ENCODE data around the gene PLIN5.

Gene PLIN5

DNA sequence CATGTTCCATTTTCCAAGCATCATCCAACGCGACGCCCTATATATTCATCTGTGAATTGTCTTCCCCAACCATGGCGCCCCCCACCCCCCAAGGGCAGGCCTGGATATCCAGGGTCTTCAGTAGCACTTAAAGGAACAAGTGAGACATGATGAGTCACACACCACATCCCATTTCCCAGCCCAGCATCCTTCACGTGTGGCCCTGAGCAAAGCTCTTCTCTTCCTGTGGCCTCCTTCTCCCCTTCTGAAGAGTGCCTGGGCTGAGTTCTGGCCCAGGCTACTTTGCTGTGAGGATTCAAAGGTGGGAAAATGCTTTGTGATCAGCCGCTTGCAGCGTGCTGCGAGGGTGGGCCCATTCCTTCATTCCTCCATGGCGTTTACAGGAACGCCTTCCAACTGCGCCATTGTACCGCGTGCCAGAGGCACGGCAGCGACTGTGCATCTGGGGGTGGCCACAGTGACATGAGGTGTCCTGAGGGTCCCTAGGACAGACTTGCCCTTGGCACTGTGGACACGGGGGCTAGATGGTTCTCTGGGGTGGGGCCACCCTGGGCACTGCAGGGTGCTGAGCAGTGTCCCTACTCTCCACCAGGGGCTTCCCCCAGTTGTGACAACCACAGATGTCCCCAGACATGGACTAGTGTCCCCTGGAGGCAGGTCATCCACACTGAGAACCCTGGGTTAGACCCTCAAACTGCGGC, 28.4 kb downstream of the PLIN5 start:
- H3K36me3 ChIP-seq (ENCODE audit: control insufficient read depth in 1 of 2, insufficient read depth in 2 of 2, low read length in 2 of 2), result peaks cover 0 to 66% of the 10 kb centered on the region in 2 donors
- no peak overlapping the region for H3K4me3 ChIP-seq (ENCODE audit: low read depth in 1 of 2, low read length in 2 of 2)
- H3K27ac ChIP-seq (ENCODE audit: low read length), result no peak overlapping the region
- peaks cover 0 to 45% of the 10 kb centered on the region in 2 donors for H3K4me1 ChIP-seq (ENCODE audit: control insufficient read depth in 1 of 2, insufficient read depth in 2 of 2, low read length in 2 of 2)
- no peaks in the 10 kb centered on the region for H3K9me3 ChIP-seq (ENCODE audit: control insufficient read depth in 1 of 2, low read length in 2 of 2)
- H3K27me3 ChIP-seq (ENCODE audit: low read depth, low read length), result no peaks in the 10 kb centered on the region

DNA sequence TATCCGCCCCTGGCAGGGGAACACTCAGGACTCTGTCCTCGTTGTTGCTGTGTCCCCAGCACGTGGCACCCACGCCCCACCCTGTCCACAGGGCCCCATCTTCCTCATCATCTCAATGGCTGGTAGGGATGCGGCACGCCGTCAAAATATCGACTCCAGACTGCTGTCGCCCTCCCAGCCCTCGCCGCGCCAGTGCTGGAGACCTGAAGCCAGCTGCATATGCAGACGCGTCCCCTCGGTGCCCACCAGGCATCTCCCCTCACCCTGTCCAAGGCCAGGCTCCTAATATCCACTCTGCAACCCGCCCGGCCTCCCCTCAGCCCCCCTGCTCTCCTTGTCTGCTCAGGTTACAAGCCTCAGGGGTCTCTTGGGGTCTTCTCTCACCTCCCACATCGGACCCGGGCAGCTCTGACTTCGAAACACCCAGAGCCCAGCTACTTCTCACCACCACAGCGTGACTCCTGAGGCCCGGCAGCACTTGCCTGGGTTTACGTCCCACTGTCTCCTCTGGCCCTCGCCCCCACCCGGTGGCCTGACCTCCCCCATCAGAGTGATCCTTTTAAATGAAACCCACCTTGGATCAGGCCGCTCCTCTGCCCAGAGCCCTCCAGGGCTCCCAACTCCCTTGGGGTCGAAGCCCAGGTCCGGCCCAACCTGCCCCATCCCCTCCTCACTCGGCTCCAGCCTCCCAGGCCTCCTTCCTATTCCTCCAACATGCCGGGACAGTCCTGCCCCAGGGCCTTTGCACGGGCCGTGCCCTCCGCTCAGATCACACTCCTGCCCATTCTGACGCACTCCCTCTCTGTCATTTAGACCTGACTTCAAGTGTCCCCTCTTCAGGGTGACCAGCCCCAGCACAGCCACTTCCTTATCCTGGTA, 29.2 kb downstream of the PLIN5 start:
- Histone ChIP-seq H3K27me3 (ENCODE audit: low read depth, low read length) (no peaks in the 10 kb centered on the region), H3K9me3 (ENCODE audit: control insufficient read depth in 1 of 2, low read length in 2 of 2) (no peaks in the 10 kb centered on the region), H3K36me3 (ENCODE audit: control insufficient read depth in 1 of 2, insufficient read depth in 2 of 2, low read length in 2 of 2) (peaks cover 0 to 69% of the 10 kb centered on the region in 2 donors), H3K27ac (ENCODE audit: low read length) (no peak overlapping the region), H3K4me1 (ENCODE audit: control insufficient read depth in 1 of 2, insufficient read depth in 2 of 2, low read length in 2 of 2) (peaks cover 0 to 39% of the 10 kb centered on the region in 2 donors), H3K4me3 (ENCODE audit: low read depth in 1 of 2, low read length in 2 of 2) (no peak overlapping the region)

DNA sequence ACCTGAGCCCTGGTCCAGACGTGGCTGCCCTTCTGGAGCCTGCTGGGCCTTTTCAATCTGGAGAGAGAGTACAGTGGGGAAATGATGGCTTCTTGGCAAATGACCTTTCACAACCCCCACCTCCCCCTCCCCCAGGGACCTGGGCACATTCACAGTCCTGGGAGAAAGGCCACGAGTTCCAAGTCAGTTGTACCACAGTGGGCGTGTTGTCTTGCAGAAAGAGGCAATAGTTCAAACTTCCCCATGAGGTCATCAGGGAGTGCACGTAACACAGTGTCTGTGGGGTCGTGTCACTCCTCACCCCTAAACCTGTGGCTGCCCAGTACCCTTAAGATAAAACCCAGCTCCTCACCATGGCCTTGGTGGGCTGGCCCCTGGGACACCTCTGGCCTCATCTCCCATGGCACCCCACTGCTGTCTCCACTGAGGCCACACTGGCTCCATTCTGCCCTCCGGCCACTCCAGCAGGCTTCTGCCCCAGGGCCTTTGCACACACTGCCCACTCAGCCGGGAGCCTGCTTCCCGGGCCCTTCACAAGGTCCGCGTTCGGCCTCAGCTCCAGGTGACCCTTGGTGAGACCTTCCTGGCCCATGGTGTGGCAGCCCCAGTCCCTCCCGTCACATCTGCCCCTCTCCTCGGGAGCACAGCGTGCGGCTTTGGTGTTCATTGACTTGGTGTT, 30.0 kb downstream of the PLIN5 start:
- Histone ChIP-seq H3K4me3 (ENCODE audit: low read depth in 1 of 2, low read length in 2 of 2) (no peak overlapping the region), H3K27me3 (ENCODE audit: low read depth, low read length) (no peaks in the 10 kb centered on the region), H3K27ac (ENCODE audit: low read length) (no peak overlapping the region), H3K36me3 (ENCODE audit: control insufficient read depth in 1 of 2, insufficient read depth in 2 of 2, low read length in 2 of 2) (peaks cover 0 to 65% of the 10 kb centered on the region in 2 donors), H3K4me1 (ENCODE audit: control insufficient read depth in 1 of 2, insufficient read depth in 2 of 2, low read length in 2 of 2) (peaks cover 0 to 38% of the 10 kb centered on the region in 2 donors), H3K9me3 (ENCODE audit: control insufficient read depth in 1 of 2, low read length in 2 of 2) (no peaks in the 10 kb centered on the region)

DNA sequence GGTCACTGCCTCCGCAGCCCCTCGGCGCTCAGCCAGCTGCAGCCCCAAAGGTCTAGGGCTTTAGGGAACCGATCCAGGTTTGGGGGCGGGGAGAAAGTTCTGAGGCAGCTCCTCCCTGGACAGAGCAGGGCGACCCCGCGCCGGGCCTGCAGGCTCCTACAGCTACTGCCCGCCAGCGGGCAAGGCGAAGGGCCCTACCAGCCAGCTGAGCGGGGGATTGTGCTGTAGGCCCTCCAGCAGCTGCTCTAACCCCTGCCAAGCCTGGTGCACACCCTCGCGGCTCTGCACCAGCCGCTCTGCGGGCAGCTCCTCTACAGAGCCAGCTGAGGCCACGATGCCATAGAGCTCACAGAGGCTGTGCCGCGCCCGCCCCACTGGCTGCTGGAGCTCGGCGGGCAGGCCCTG, 30.7 kb downstream of the PLIN5 start:
- H3K36me3 ChIP-seq (ENCODE audit: control insufficient read depth in 1 of 2, insufficient read depth in 2 of 2, low read length in 2 of 2), result peaks cover 0 to 65% of the 10 kb centered on the region in 2 donors
- no peaks in the 10 kb centered on the region for H3K27me3 ChIP-seq (ENCODE audit: low read depth, low read length)
- H3K27ac ChIP-seq (ENCODE audit: low read length), result no peak overlapping the region
- no peaks in the 10 kb centered on the region for H3K9me3 ChIP-seq (ENCODE audit: control insufficient read depth in 1 of 2, low read length in 2 of 2)
- peaks cover 0 to 35% of the 10 kb centered on the region in 2 donors for H3K4me1 ChIP-seq (ENCODE audit: control insufficient read depth in 1 of 2, insufficient read depth in 2 of 2, low read length in 2 of 2)
- H3K4me3 ChIP-seq (ENCODE audit: low read depth in 1 of 2, low read length in 2 of 2), result no peak overlapping the region

GRCh38 chr19:4503825-4504170, 31.2 kb downstream of the PLIN5 start:
- Histone ChIP-seq H3K27ac (ENCODE audit: low read length) (no peak overlapping the region), H3K27me3 (ENCODE audit: low read depth, low read length) (no peaks in the 10 kb centered on the region), H3K9me3 (ENCODE audit: control insufficient read depth in 1 of 2, low read length in 2 of 2) (no peaks in the 10 kb centered on the region), H3K4me1 (ENCODE audit: control insufficient read depth in 1 of 2, insufficient read depth in 2 of 2, low read length in 2 of 2) (peaks cover 0 to 35% of the 10 kb centered on the region in 2 donors), H3K36me3 (ENCODE audit: control insufficient read depth in 1 of 2, insufficient read depth in 2 of 2, low read length in 2 of 2) (peaks cover 0 to 66% of the 10 kb centered on the region in 2 donors), H3K4me3 (ENCODE audit: low read depth in 1 of 2, low read length in 2 of 2) (no peak overlapping the region)

DNA sequence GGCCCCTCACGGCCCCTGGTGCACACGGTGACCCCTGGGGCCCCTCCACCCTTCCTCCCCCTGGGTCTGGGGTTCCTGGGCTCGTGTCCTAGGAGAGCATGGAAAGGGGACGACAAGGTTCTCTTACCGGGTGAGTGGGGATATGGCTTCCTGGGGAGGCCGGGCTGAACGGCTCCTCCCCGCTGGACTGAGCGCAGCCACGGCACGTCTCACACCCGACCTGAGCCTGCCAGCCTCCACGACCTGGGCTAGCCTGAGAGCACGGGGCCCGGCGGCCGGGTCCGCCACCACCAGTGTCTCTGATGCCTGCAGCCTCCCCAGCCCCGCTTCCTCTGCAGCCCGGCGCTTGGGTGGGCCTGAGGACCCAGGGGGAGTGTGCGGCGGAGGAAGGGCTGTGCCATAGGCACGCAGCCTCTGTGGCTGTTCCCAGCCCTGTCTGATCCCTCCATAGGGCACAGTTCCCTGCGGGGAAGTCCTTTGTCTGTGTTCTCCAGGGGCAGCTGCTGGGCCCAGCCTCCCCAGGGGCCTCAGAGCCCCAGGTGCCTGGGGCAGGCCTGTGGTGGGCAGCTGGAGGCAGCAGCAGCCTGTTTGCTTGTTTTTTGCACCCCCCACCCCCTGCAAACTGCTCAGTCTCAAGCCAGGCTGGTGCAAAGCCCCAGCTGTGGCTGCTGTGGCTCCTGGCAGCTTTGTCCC, 31.7 kb downstream of the PLIN5 start:
- H3K27ac ChIP-seq (ENCODE audit: low read length), result no peak overlapping the region
- no peaks in the 10 kb centered on the region for H3K9me3 ChIP-seq (ENCODE audit: control insufficient read depth in 1 of 2, low read length in 2 of 2)
- H3K4me3 ChIP-seq (ENCODE audit: low read depth in 1 of 2, low read length in 2 of 2), result no peak overlapping the region
- H3K36me3 ChIP-seq (ENCODE audit: control insufficient read depth in 1 of 2, insufficient read depth in 2 of 2, low read length in 2 of 2), result peaks cover 0 to 71% of the 10 kb centered on the region in 2 donors
- no peaks in the 10 kb centered on the region for H3K27me3 ChIP-seq (ENCODE audit: low read depth, low read length)
- H3K4me1 ChIP-seq (ENCODE audit: control insufficient read depth in 1 of 2, insufficient read depth in 2 of 2, low read length in 2 of 2), result peaks cover 0 to 35% of the 10 kb centered on the region in 2 donors

DNA sequence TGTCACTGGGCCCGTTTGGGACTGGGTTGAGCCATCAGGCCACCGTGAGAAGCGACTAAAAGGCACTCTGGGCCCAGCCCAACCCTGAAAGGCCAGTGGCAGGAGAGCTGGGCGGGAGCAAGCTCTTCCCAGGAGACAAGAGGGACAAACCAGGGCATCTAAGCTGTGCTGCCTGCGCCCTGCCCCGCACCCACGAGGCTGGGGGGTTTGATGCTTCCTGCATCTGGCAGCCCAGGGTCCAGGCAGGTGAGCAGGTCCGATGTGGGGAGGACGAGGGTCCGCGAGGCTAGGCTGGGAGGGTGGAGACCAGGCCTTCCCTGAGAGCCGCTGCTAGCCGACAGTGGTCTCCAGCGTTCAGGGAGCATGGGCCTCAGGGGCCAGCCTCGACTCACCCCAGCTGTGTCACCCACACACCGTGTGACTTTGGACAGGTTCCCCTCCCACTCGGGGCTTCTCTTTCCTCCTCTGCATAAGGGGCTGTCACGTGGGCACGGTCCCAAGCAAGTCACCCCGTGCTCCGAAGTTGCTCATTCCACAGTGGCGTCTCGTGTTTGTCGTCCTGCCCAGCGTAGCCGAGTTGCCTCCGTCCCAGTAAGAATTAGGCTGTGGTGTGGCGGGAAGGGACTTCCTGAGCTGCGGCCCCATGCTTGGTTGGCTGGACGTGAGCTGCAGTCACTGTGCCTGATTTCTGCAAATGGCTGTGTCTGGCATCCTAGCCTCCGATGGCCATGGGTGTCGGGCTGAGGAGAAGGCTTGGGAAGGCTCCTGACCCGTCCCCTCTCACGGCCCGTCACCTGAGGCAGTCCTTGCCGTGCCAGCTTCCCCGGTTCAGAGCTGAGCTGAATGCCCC, 32.5 kb downstream of the PLIN5 start:
- Histone ChIP-seq H3K36me3 (ENCODE audit: control insufficient read depth in 1 of 2, insufficient read depth in 2 of 2, low read length in 2 of 2) (peaks cover 0 to 79% of the 10 kb centered on the region in 2 donors), H3K4me3 (ENCODE audit: low read depth in 1 of 2, low read length in 2 of 2) (no peak overlapping the region), H3K27ac (ENCODE audit: low read length) (no peak overlapping the region), H3K9me3 (ENCODE audit: control insufficient read depth in 1 of 2, low read length in 2 of 2) (no peaks in the 10 kb centered on the region), H3K27me3 (ENCODE audit: low read depth, low read length) (no peaks in the 10 kb centered on the region), H3K4me1 (ENCODE audit: control insufficient read depth in 1 of 2, insufficient read depth in 2 of 2, low read length in 2 of 2) (peaks cover 0 to 29% of the 10 kb centered on the region in 2 donors)

DNA sequence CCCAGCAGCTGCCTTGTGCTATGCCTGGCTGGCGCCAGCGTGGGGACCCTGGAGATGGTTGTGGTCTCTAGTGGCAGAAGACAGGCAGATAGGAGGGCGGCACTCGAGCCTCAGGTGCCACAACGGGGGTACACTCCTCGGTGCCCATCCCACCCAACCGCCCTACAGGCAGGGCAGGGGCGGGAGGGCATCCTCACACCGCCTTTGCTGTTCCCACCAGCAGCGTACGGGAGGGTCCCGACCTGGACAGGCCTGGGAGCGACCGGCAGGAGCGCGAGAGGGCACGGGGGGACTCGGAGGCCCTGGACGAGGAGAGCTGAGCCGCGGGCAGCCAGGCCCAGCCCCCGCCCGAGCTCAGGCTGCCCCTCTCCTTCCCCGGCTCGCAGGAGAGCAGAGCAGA, 33.3 kb downstream of the PLIN5 start:
- Histone ChIP-seq H3K36me3 (ENCODE audit: control insufficient read depth in 1 of 2, insufficient read depth in 2 of 2, low read length in 2 of 2) (peaks cover 0 to 77% of the 10 kb centered on the region in 2 donors), H3K27me3 (ENCODE audit: low read depth, low read length) (no peaks in the 10 kb centered on the region), H3K4me1 (ENCODE audit: control insufficient read depth in 1 of 2, insufficient read depth in 2 of 2, low read length in 2 of 2) (peaks cover 0 to 24% of the 10 kb centered on the region in 2 donors), H3K4me3 (ENCODE audit: low read depth in 1 of 2, low read length in 2 of 2) (no peak overlapping the region), H3K27ac (ENCODE audit: low read length) (no peak overlapping the region), H3K9me3 (ENCODE audit: control insufficient read depth in 1 of 2, low read length in 2 of 2) (no peaks in the 10 kb centered on the region)

- Histone ChIP-seq H3K36me3 (ENCODE audit: control insufficient read depth in 1 of 2, insufficient read depth in 2 of 2, low read length in 2 of 2) (peaks cover 0 to 77% of the 10 kb centered on the region in 2 donors), H3K27me3 (ENCODE audit: low read depth, low read length) (no peaks in the 10 kb centered on the region)
These were observed 34.0 kb downstream of the PLIN5 start for GRCh38 chr19:4500841-4501591.

GRCh38 chr19:4499855-4500254, 35.2 kb downstream of the PLIN5 start:
- peaks cover 0 to 9% of the 10 kb centered on the region in 2 donors for H3K4me1 ChIP-seq (ENCODE audit: control insufficient read depth in 1 of 2, insufficient read depth in 2 of 2, low read length in 2 of 2)

More at GRCh38 chr19:4500841-4501591, 34.0 kb downstream of the PLIN5 start:
- H3K4me3 ChIP-seq (ENCODE audit: low read depth in 1 of 2, low read length in 2 of 2), result no peak overlapping the region
- H3K9me3 ChIP-seq (ENCODE audit: control insufficient read depth in 1 of 2, low read length in 2 of 2), result no peaks in the 10 kb centered on the region
- H3K4me1 ChIP-seq (ENCODE audit: control insufficient read depth in 1 of 2, insufficient read depth in 2 of 2, low read length in 2 of 2), result peaks cover 0 to 20% of the 10 kb centered on the region in 2 donors
- no peak overlapping the region for H3K27ac ChIP-seq (ENCODE audit: low read length)

More at GRCh38 chr19:4499855-4500254, 35.2 kb downstream of the PLIN5 start:
- Histone ChIP-seq H3K4me3 (ENCODE audit: low read depth in 1 of 2, low read length in 2 of 2) (no peak overlapping the region), H3K27ac (ENCODE audit: low read length) (no peak overlapping the region), H3K9me3 (ENCODE audit: control insufficient read depth in 1 of 2, low read length in 2 of 2) (no peaks in the 10 kb centered on the region), H3K36me3 (ENCODE audit: control insufficient read depth in 1 of 2, insufficient read depth in 2 of 2, low read length in 2 of 2) (peaks cover 0 to 75% of the 10 kb centered on the region in 2 donors), H3K27me3 (ENCODE audit: low read depth, low read length) (no peaks in the 10 kb centered on the region)
